ENCODE measurements around the gene TNFRSF1A. TPM values are rescaled to one million over a fixed set of nuclear protein-coding genes. Genes with fewer than 3 reads are reported as not detected.

Gene TNFRSF1A
- total and polyA plus RNA-seq, 2 of the 13 experiments (the other 11 are each of a cell fraction or from before 2014, with no cell fraction given): 41.5 to 61.2 TPM

DNA sequence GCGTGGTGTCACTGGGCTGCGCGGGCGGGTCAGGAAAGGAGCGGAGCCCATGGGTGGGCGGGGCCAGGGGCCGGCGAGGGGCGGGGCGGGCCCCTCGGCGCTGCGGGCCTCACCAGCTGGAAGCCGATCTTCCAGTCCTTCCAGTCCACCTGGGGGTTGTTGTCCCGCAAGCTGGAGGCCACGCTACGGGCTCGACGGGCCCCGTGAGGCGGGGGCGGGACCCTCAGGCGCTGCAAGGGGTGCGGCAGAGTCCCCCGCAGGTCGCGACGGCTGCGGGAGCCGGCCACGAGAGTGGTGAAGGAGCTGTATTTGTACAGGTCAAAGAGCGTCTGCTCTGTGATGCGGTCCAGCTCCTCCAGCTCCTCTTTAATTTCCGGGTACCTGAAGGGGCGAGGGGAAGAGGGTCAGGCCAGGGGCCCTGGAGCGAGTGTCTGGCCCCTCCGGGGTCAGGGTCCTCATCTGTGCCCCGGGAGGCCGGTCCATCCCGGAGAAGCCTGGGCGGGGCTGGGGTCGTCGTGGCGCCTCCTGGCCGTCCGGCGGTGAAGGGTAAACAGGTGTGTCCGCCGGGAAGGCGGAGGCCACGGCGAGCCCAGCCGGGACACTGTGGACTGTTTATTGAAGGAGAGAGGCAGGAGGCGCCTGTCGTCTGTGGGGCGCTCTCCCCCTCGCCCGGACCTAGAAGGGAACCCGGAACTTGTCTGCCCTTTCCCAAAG, 21.6 kb upstream of the TNFRSF1A start (continued):
- TF ChIP-seq ZNF709 (CRISPR knock-in tag; IDR thresholded peaks at IDR 0.05): peak; percentile 75
- TF ChIP-seq, protein P1, sequence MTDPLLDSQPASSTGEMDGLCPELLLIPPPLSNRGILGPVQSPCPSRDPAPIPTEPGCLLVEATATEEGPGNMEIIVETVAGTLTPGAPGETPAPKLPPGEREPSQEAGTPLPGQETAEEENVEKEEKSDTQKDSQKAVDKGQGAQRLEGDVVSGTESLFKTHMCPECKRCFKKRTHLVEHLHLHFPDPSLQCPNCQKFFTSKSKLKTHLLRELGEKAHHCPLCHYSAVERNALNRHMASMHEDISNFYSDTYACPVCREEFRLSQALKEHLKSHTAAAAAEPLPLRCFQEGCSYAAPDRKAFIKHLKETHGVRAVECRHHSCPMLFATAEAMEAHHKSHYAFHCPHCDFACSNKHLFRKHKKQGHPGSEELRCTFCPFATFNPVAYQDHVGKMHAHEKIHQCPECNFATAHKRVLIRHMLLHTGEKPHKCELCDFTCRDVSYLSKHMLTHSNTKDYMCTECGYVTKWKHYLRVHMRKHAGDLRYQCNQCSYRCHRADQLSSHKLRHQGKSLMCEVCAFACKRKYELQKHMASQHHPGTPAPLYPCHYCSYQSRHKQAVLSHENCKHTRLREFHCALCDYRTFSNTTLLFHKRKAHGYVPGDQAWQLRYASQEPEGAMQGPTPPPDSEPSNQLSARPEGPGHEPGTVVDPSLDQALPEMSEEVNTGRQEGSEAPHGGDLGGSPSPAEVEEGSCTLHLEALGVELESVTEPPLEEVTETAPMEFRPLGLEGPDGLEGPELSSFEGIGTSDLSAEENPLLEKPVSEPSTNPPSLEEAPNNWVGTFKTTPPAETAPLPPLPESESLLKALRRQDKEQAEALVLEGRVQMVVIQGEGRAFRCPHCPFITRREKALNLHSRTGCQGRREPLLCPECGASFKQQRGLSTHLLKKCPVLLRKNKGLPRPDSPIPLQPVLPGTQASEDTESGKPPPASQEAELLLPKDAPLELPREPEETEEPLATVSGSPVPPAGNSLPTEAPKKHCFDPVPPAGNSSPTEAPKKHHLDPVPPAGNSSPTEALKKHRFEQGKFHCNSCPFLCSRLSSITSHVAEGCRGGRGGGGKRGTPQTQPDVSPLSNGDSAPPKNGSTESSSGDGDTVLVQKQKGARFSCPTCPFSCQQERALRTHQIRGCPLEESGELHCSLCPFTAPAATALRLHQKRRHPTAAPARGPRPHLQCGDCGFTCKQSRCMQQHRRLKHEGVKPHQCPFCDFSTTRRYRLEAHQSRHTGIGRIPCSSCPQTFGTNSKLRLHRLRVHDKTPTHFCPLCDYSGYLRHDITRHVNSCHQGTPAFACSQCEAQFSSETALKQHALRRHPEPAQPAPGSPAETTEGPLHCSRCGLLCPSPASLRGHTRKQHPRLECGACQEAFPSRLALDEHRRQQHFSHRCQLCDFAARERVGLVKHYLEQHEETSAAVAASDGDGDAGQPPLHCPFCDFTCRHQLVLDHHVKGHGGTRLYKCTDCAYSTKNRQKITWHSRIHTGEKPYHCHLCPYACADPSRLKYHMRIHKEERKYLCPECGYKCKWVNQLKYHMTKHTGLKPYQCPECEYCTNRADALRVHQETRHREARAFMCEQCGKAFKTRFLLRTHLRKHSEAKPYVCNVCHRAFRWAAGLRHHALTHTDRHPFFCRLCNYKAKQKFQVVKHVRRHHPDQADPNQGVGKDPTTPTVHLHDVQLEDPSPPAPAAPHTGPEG (CRISPR knock-in tag; IDR thresholded peaks at IDR 0.05): peak; percentile 81
- TF ChIP-seq ZBTB8A (CRISPR knock-in tag; IDR thresholded peaks at IDR 0.05; ENCODE audit: borderline replicate concordance, low read depth): 0 out of 2 replicates have a peak, but pooled peaks have one; percentile 52
- TF ChIP-seq SIN3A (IDR thresholded peaks at IDR 0.05; ENCODE audit: borderline replicate concordance, low read depth, low read length): no peak
- TF ChIP-seq THAP8 (CRISPR knock-in tag; IDR thresholded peaks at IDR 0.05; ENCODE audit: borderline replicate concordance): no peak
- no peak; the same call in 1 of the 2 replicates for TF ChIP-seq ZNF816 (CRISPR knock-in tag; IDR thresholded peaks at IDR 0.05; ENCODE audit: borderline replicate concordance)
- TF ChIP-seq GATA4 (IDR thresholded peaks at IDR 0.05; ENCODE audit: borderline replicate concordance, low read depth): no peak
- TF ChIP-seq ZNF768 (CRISPR knock-in tag; IDR thresholded peaks at IDR 0.05): peak; percentile 65
- TF ChIP-seq ZNF644 (CRISPR knock-in tag; IDR thresholded peaks at IDR 0.05; ENCODE audit: low read depth): no peak
- TF ChIP-seq KLF9 (CRISPR knock-in tag; IDR thresholded peaks at IDR 0.05; ENCODE audit: low read depth): no peak
- TF ChIP-seq ZNF615 (CRISPR knock-in tag; IDR thresholded peaks at IDR 0.05; ENCODE audit: borderline replicate concordance): no peak
- no peak for TF ChIP-seq CBX2 (IDR thresholded peaks at IDR 0.05; ENCODE audit: low read depth, low read length)
- no peak for TF ChIP-seq CBX2 (CRISPR knock-in tag; IDR thresholded peaks at IDR 0.05; ENCODE audit: low read depth)
- no peak for TF ChIP-seq NCOA5 (CRISPR knock-in tag; IDR thresholded peaks at IDR 0.05)
- TF ChIP-seq AKAP8 (CRISPR knock-in tag; IDR thresholded peaks at IDR 0.05): peak; percentile 61; the same call in 1 of the 2 replicates
- TF ChIP-seq SNAPC4 (CRISPR knock-in tag; IDR thresholded peaks at IDR 0.05): peak; percentile 76
- peak; percentile 89 for TF ChIP-seq ERF (CRISPR knock-in tag; IDR thresholded peaks at IDR 0.05)
- TF ChIP-seq MTF1 (CRISPR knock-in tag; IDR thresholded peaks at IDR 0.05): no peak
- no peak for TF ChIP-seq ARID2 (CRISPR knock-in tag; IDR thresholded peaks at IDR 0.05; ENCODE audit: borderline replicate concordance)
